ENCODE results near the gene TFRC.
"Not testable (repeated sequence)": the region's sequence is repeated elsewhere in the genome, so short reads cannot be mapped to it uniquely, and the experiment has no call there.

Gene TFRC

DNA sequence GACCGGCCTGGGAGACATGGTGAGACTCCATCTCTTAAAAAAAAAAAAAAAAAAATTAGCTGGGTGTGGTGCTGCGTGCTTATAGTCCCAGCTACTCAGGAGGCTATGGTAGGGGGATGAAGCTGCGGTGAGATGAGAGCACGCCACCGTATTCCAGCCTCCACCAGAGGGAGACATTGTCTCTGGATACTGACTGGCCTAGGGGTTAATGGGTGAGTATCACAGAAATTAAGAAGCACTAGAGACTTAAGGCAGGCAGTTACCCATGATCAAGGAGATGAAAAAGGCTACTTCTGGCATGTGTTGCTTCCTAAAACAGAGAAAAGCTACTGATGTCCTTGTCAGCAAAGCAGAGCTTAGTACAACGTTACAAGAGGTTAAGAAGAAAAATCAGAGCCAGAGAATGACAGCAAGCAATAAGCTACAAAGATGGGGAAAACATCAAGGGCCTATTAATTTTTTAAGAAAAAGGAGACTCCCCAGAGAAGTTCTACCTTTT, 8.6 kb downstream of the TFRC start:
- no peaks in the 10 kb centered on the region for H3K36me3 ChIP-seq (ENCODE audit: control insufficient read depth, insufficient read depth, low read length)
- H3K4me3 ChIP-seq (ENCODE audit: low read depth, low read length), result no peak overlapping the region
- H3K9ac ChIP-seq, result no peak overlapping the region
- no peaks in the 10 kb centered on the region for H3K9me3 ChIP-seq (ENCODE audit: control insufficient read depth, low read length)
- peaks cover 11% of the 10 kb centered on the region for H3K79me2 ChIP-seq
- no peak overlapping the region for H3K4me2 ChIP-seq (ENCODE audit: low read length)
- H3K4me1 ChIP-seq, result no peaks in the 10 kb centered on the region
- no peaks in the 10 kb centered on the region for H3K27me3 ChIP-seq (ENCODE audit: control insufficient read depth, insufficient read depth, low read length)
- TF ChIP-seq, protein P1, sequence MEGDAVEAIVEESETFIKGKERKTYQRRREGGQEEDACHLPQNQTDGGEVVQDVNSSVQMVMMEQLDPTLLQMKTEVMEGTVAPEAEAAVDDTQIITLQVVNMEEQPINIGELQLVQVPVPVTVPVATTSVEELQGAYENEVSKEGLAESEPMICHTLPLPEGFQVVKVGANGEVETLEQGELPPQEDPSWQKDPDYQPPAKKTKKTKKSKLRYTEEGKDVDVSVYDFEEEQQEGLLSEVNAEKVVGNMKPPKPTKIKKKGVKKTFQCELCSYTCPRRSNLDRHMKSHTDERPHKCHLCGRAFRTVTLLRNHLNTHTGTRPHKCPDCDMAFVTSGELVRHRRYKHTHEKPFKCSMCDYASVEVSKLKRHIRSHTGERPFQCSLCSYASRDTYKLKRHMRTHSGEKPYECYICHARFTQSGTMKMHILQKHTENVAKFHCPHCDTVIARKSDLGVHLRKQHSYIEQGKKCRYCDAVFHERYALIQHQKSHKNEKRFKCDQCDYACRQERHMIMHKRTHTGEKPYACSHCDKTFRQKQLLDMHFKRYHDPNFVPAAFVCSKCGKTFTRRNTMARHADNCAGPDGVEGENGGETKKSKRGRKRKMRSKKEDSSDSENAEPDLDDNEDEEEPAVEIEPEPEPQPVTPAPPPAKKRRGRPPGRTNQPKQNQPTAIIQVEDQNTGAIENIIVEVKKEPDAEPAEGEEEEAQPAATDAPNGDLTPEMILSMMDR (IDR thresholded peaks at IDR 0.05), result peak; percentile 76
- no peak overlapping the region for H2AFZ ChIP-seq
- H3K27ac ChIP-seq, result no peak overlapping the region

DNA sequence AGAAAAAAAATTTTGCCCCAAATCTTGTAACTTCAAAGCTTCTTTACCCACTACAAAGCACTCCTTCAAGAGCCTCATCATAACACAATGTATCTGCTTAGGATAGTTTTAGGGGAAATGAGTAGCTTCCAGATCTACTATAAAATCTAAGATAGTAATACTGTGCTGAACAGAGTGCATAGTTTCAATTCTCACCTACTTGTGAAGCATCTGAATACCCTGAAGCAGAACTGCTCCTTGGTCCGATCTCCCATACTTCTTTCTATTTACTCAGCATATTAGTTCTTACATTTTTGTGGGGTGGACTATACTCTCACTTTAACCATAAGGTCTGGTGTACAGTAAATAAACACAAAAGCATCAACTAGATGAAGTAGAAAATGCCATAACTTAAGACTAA, 9.6 kb downstream of the TFRC start:
- no peak overlapping the region for H3K27ac ChIP-seq
- H3K79me2 ChIP-seq, result peaks cover 4% of the 10 kb centered on the region
- H3K4me1 ChIP-seq, result no peaks in the 10 kb centered on the region
- no peak overlapping the region for H2AFZ ChIP-seq
- H3K27me3 ChIP-seq (ENCODE audit: control insufficient read depth, insufficient read depth, low read length), result no peaks in the 10 kb centered on the region
- no peaks in the 10 kb centered on the region for H3K9me3 ChIP-seq (ENCODE audit: control insufficient read depth, low read length)
- no peaks in the 10 kb centered on the region for H3K36me3 ChIP-seq (ENCODE audit: control insufficient read depth, insufficient read depth, low read length)
- no peak overlapping the region for H3K4me2 ChIP-seq (ENCODE audit: low read length)
- H3K4me3 ChIP-seq (ENCODE audit: low read depth, low read length), result no peak overlapping the region
- no peak overlapping the region for H3K9ac ChIP-seq
- TF ChIP-seq, protein P1 (IDR thresholded peaks at IDR 0.05), result no peak

DNA sequence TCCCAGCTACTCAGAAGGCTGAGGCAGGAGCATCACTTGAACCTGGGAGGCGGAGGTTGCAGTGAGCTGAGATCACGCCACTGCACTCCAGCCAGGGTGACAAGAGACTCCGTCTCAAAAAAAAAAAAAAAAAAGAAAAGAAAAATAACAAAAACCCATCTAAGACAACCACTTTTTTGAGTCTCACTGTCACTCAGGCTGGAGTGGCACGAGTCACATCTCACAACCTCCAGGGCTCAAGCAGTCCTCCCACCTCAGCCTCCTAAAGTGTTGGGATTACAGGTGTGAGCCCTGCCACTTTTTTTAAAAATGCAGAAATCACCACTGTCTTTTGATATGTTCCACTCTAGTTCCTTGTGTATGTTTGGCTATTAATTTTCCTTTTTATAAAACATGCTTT, 13.1 kb downstream of the TFRC start:
- H3K9me3 ChIP-seq (ENCODE audit: control insufficient read depth, low read length); H2AFZ ChIP-seq; H3K4me3 ChIP-seq (ENCODE audit: low read depth, low read length); H3K4me2 ChIP-seq (ENCODE audit: low read length); H3K79me2 ChIP-seq; H3K9ac ChIP-seq; H3K27me3 ChIP-seq (ENCODE audit: control insufficient read depth, insufficient read depth, low read length); H3K36me3 ChIP-seq (ENCODE audit: control insufficient read depth, insufficient read depth, low read length); H3K27ac ChIP-seq; H3K4me1 ChIP-seq: not testable (repeated sequence)

DNA sequence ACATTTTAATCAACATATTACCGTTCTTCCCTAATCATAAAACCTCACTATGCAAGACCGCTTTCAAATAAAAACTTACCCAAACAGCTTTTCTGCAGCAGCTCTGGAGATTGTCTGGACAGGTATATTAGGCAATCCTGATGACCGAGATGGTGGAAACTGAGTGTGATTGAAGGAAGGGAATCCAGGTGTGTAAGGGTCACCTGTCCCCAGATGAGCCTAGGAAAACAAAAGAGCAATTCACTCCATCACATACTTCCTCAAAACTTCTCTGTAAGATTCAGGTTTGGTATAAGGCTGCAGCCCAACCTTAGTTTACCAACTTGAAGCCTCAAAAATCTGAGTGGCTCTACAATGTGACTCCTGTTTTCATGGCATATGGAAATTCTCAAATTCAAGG, 14.5 kb downstream of the TFRC start:
- Histone ChIP-seq H3K79me2 (no peaks in the 10 kb centered on the region), H3K36me3 (ENCODE audit: control insufficient read depth, insufficient read depth, low read length) (no peaks in the 10 kb centered on the region), H3K4me1 (no peaks in the 10 kb centered on the region), H3K27me3 (ENCODE audit: control insufficient read depth, insufficient read depth, low read length) (no peaks in the 10 kb centered on the region), H2AFZ (no peak overlapping the region), H3K4me2 (ENCODE audit: low read length) (no peak overlapping the region), H3K27ac (no peak overlapping the region), H3K9ac (no peak overlapping the region), H3K4me3 (ENCODE audit: low read depth, low read length) (no peak overlapping the region), H3K9me3 (ENCODE audit: control insufficient read depth, low read length) (no peaks in the 10 kb centered on the region)
- TF ChIP-seq, protein P1 (IDR thresholded peaks at IDR 0.05), result no peak

DNA sequence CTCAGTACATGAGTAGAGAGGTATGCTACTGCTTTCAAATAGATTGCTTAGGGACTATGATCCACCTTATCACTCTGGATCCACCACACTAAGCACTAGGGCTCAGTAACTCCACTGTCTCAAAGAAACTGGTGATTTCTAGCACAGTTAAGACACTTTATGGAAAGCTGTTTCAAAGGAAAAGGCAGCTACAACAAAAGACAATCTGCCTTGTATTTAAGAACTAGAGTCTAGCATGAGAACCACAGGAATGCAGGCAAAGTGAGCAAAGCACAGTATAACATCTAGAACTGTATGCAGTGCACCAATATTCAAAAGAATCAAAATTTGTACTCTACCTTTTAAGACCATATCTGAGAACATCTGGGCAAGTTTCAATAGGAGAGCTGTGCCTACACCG, 17.9 kb downstream of the TFRC start:
- TF ChIP-seq, protein P1 (IDR thresholded peaks at IDR 0.05), result no peak
- H3K27me3 ChIP-seq (ENCODE audit: control insufficient read depth, insufficient read depth, low read length), result no peaks in the 10 kb centered on the region
- no peak overlapping the region for H3K9ac ChIP-seq
- H3K36me3 ChIP-seq (ENCODE audit: control insufficient read depth, insufficient read depth, low read length), result no peaks in the 10 kb centered on the region
- no peak overlapping the region for H3K4me3 ChIP-seq (ENCODE audit: low read depth, low read length)
- H3K4me2 ChIP-seq (ENCODE audit: low read length), result no peak overlapping the region
- H3K79me2 ChIP-seq, result no peaks in the 10 kb centered on the region
- H3K4me1 ChIP-seq, result no peaks in the 10 kb centered on the region
- H3K9me3 ChIP-seq (ENCODE audit: control insufficient read depth, low read length), result no peaks in the 10 kb centered on the region
- H3K27ac ChIP-seq, result no peak overlapping the region
- no peak overlapping the region for H2AFZ ChIP-seq

Measured in parathyroid adenoma (tissue), 2 donors.